AG04449 (cell line): ENCODE measurements around the gene IRF8.

ENCODE experiments used
- CTCF ChIA-PET: fragments of 350-600 bp; formaldehyde crosslinking; extraction: SDS; loops from one replicate; lab custom pipeline; 2021; ENCODE audit warnings: antibody characterized with exemption; lab: Yijun Ruan, JAX
- POLR2A ChIA-PET: fragments of 400-600, 350-600 bp; formaldehyde crosslinking; extraction: SDS; loops from one replicate; lab custom pipeline; 2020; ENCODE audit warnings: antibody characterized with exemption, inconsistent platforms; lab: Yijun Ruan, JAX
- DNase-seq: peaks from one replicate; pipeline ENCODE4 v3.0.0-alpha.2; 2010; ENCODE audit warnings: low read depth, low spot score
- H3K4me3 ChIP-seq: 2 replicates; pipeline ENCODE4 v1.5.1; 2011; ENCODE audit warnings: low read depth, mild to moderate bottlenecking, control low read depth, low read length
- CTCF ChIP-seq: IDR thresholded peaks from one replicate; pipeline ENCODE4 v1.5.1; 2011; ENCODE audit warnings: mild to moderate bottlenecking, moderate library complexity, low read length, control low read depth, inconsistent platforms; ENCODE audit not compliant: insufficient read depth; ENCODE audit errors: missing control alignments

The IRF8 gene, protein sequence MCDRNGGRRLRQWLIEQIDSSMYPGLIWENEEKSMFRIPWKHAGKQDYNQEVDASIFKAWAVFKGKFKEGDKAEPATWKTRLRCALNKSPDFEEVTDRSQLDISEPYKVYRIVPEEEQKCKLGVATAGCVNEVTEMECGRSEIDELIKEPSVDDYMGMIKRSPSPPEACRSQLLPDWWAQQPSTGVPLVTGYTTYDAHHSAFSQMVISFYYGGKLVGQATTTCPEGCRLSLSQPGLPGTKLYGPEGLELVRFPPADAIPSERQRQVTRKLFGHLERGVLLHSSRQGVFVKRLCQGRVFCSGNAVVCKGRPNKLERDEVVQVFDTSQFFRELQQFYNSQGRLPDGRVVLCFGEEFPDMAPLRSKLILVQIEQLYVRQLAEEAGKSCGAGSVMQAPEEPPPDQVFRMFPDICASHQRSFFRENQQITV

GRCh38 chr16:85898521-85899442 is at the start of gene IRF8:
Gene IRF8, plus strand, starts transcription at chr16:85899162. Its CDS starts 3,854 bp downstream, at chr16:85903016.
- ChIA-PET POLR2A (no interaction called here), CTCF (interaction anchor here (1.5 kb wide), 1 partner anchor 77 kb away, joined by 4 read pairs; no protein-coding TSS in a partner anchor)
- peak within 1 kb of the TSS; percentile 32 for H3K4me3 ChIP-seq
- no peak for DNase-seq
- TF ChIP-seq CTCF: no peak

GRCh38 chr16:85849388-85849787 is 49.6 kb upstream of the IRF8 start:
- no peak for DNase-seq
- CTCF ChIA-PET: interaction anchor here (1.2 to 2.2 kb wide), 2 partner anchors 28 to 30 kb away, joined by 4 to 10 read pairs; no protein-coding TSS in a partner anchor

GRCh38 chr16:85850344-85850880 is 48.5 kb upstream of the IRF8 start:
- no peak for DNase-seq
- TF ChIP-seq CTCF: no peak
- no peak overlapping the region for H3K4me3 ChIP-seq
- ChIA-PET CTCF (no interaction called here), POLR2A (no interaction called here)

More at GRCh38 chr16:85849388-85849787, 49.6 kb upstream of the IRF8 start:
- POLR2A ChIA-PET: no interaction called here
- H3K4me3 ChIP-seq: no peak overlapping the region
- TF ChIP-seq CTCF: no peak

- DNase-seq: no peak
- ChIA-PET POLR2A (no interaction called here), CTCF (no interaction called here)
- no peak for TF ChIP-seq CTCF
- H3K4me3 ChIP-seq: no peak overlapping the region
Measured at GRCh38 chr16:85851034-85851785, 47.8 kb upstream of the IRF8 start.

DNA sequence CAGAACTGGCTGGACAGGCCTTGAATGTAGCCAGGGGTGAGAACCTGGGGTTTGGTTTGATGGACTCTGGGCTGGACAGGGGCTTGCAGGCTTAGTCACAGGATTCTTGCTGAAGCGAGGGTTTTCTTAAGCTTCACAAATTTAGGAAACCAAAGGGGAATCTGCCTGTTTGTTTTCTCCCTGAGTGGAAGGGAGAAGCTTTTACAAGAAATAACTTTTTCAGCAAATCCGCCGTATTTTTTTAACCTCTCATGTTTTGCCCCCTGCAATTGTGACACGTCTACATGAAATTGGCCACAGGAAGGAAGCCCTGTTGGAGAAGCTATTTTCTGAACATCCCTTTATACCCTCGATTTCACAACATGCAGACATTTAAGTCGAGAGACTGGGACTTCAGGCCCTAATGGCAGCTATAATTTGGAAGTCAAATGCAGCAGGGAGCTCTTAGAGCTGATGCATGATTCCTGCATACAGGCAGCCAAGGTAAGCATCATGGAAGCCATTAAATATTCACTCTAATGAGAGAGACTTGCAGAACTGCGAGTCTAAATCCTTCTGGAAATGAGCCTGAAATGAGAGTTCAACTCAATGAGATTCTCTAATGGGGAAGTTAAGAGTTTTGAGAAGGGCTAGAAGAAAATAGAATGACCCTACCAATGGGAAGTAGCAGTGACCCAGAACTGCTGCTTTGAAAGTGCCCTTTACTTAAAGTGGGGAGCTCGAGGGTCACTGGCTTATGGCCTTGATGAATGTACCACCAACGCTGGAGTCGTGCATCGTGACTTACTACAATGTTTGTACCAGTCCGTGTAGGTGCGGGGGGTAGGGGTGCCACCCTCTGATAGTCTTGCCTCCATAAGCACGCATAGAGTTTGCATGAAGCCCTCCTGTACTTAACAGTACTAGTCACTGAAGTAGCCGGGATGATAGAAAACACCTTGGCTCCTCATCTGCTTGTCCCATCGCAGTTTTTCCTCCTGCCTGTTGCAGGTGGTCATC is 45.1 kb upstream of the IRF8 start:
- TF ChIP-seq CTCF: no peak
- no peak for DNase-seq
- CTCF ChIA-PET: interaction anchor here (0.6 to 1.4 kb wide), 3 partner anchors 33 to 162 kb away, joined by 3 to 5 read pairs (median 3); no protein-coding TSS in a partner anchor
- POLR2A ChIA-PET: no interaction called here
- H3K4me3 ChIP-seq: no peak overlapping the region
